Measurements from ENCODE around the gene RBL2. TPM values are rescaled to one million over a fixed set of nuclear protein-coding genes. Genes with fewer than 3 reads are reported as not detected.

RBL2 gene
- total RNA-seq, 1 donor from 2014 or later = 80.4 TPM

DNA sequence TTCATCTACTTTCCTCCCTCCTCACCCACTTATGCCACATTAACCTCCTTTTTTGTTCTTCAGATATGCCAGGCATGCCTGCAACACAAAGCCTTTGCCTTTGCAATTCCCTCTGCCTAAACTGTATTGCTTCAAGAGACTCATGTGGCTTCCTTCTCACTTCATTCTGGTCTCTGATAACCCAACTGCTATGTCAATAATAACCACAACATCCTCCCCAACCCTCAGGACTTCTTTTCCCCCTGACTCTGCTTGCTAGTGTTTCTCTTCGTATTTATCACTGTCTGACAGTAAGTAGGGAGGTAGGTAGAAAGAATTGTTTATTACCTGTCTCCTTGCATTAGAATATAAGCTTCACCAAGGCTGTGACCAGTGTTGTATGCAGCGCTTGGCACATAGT lies 22.4 kb downstream of the RBL2 start:
- no peak for DNase-seq

DNA sequence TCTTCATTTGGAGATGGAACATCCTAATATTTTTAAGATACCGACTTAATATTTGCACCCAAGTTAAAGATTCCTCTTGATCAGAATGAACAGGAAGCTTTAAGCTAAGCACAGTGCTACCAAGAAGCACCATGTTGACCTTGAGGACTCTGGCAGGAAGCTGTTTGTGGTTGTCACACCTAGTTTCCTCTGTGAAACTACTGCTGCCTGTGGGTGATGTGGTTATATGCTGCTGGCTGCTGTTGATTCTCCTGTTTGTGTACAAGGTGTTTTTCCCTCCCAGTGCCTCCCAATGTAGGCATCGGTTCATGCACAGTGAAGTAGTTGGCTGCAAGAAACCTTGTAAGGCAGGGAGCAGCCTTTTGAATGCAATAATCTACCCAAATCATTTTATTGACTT lies 23.4 kb downstream of the RBL2 start:
- no peak for DNase-seq

DNA sequence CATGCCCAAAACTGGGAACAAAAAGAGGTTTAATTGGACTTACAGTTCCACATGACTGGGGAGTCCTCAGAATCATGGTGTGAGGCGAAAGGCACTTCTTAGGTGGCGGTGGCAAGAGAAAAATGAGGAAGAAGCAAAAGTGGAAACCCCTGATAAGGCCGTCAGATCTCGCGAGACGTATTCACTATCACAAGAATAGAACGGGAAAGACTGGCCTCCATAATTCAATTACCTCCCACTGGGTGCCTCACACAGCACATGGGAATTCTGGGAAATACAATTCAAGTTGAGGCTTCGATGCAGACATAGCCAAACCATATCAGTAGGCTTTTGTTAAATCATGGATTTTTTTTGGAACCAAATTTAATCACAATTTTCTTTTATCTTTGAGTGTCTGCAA lies 24.4 kb downstream of the RBL2 start:
- DNase-seq = no peak

DNA sequence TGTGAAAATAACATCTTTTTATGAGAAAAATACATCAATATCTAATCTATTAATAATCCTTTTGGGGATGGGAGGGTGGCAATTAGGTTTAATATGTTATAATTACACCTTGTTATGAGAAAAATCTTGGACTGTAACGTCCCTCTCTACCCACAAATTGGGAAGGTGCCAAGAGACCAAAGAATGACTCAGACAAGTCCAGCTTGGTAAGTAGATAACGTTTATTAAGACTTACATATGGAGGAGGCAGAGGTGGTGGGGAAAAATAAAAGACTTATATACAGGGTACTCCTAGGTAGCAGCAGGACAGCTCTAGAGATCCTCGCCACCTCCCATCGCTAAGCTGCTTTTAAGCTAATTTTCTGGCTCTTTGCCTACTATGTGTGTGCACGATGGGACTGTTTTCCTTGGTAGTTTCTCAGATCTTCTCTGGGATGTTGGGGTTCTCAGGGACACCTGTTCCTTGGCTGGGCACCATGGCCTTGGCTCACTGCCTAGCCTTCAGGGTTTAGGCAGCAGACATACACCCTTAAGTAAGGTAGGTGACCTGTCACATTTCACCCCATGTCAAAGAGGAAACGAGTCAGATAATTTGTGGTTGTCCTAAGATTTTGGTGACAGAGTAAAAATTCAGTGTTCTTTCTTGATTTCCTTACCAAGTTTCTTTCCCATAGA lies 31.5 kb downstream of the RBL2 start:
- no peak for DNase-seq

DNA sequence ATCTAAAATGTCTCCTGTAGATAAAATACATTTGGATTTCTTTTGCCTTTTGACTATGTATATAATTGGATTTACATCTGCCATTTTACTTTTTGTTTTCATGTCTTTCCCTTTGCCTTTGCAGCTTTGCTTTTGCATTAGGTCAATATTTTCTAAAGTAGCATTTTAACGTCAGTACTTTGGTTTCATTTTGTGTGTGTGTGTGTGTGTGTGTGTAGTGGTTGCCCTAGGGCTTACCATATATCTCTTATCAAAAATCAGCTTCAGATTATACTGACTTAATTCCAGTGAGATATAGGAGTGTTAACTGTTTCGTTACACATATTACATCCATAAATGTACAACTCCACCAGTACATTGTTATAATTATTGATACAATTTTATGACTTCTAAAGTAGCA lies 42.6 kb downstream of the RBL2 start:
- DNase-seq = no peak

DNA sequence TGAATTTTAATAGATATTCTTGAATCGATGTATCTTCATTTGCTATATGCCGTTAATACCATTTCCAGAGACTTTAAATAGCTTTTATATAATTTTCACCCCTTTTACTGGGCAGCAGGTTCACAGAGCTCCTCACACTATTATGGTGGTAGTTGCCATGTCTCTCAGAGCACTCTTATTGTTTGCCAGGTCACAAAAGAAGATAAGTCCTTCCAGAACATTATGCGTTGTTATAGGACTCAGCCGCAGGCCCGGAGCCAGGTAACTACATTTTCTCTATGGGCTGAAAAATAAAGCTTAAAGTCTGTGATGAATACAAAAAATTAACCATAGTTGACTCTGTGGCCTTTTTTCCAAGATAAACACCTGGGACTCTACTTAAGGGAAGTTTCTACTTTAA lies 44.7 kb downstream of the RBL2 start:
- DNase-seq = no peak

DNA sequence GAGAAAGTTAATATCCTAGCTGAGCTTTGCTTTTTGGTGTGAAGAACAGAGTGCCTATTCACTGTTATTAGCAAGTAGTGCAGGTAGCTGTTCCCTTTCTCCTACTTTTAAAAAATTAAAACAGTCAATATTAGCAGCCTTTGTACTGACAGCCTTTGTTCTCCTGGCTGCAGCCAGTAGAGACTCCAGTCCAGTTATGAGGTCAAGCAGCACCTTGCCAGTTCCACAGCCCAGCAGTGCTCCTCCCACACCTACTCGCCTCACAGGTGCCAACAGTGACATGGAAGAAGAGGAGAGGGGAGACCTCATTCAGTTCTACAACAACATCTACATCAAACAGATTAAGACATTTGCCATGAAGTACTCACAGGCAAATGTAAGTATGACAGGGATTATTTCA lies 46.1 kb downstream of the RBL2 start:
- no peak for DNase-seq

DNA sequence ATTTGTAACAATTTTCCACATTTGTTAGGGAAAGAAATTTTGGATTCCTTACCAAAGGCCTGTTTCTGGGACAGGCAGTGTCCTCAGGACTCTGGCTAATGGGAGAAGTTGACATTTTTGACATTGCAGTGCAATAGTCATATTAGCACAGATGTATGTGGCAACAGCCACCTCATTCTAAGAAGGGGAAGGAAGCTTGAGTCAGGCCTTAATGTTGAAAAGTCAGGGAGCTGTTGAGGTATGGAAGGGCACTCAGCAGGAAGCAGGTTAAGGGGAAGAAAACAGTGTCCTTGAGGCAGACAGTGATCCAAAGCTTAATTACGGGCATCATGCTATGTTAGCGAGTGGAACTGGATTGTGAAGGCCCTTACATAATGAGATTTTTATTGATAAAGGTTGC lies 47.9 kb downstream of the RBL2 start:
- no peak for DNase-seq

DNA sequence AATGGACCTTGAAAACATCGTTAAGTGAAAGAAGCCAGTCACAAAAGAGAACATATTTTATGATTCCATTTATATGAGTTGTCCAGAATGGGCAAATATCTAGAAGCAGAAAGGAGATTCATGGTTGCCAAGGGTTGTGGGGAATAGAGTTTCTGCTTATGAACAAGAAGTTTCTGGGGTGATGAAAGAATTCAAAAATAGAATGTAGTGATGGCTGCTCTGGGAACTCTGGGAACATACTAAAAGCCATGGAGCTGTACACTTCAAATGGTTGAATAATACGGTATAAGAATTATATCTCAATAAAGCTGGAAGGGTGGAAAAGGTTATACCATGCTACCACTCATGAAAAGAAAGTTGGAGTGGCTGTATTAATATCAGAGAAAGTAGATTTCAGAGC lies 50.3 kb downstream of the RBL2 start:
- DNase-seq = no peak

DNA sequence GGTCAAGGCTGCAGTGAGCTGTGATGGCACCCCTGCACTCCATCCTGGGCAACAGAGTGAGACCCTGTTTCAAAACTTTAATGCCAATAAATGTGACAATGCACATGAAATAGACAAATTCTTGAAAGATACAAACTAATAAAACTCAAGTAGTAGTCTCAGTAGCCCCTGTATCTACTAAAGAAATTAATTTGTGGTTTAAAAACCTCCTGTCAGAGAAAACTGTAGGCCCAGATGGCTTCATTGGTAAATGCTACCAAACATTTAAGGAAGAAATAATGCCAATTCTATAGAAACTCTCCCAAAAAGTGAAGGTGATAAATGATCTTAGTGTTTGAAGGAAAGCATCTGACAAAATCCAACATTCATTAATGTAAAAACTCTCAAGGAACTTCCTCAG lies 52.0 kb downstream of the RBL2 start:
- no peak for DNase-seq

DNA sequence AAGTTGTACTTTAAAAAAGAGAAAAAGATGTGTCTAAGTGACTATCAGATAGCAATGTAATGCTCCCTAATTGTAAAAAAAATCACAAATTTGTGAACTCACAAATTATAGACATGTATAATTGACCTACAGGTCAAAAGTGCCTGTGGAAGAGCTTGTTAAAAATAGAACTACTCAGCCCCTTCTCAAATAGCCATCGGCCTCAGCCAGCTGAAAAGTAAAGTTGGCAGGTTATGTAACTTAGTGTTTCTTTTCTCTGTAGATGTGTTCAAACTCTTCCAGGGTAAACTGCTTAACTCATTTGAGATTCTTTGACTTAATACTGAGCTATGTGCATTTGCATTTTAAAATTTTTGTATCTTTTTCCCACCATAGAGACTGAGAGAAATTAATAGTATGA lies 55.5 kb downstream of the RBL2 start:
- no peak for DNase-seq

DNA sequence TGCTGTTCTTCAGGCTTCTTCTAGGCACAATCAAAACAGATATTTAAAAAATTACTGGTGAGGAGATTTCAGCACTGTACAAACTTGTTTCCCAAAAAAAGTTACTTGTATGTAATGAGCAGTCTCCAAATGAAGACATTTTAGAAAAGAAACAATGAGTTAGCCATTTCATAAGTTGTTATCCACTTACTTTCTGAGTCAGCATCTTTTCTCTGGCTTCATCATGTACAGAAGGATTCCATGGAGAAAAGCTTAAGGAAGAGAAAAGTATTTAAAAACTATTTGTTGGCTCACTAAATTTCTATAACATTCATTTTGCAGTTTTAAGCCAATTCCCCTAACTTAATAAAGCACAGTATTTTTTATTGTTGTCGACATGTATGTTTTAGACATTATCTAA lies 58.2 kb downstream of the RBL2 start:
- no peak for DNase-seq

DNA sequence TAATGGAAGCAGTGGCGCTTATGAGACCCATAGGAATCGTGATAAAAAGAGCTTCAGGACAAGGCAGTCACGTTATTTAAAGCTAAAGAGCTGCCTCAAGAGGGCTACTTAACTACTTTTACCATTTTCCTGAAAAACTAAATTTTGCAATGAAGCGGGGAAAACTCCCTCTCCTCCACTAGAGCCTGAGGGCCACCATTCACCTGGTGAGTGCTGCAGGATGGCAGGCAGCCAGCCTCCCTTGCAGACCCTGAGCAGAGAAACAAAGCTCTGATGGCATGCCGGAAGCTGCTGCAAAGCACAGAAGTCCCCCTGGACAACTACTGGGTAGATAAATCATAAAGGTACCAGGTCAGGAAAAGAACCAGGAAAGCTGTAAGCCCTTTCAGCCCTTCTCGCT lies 60.4 kb downstream of the RBL2 start:
- no peak for DNase-seq

DNA sequence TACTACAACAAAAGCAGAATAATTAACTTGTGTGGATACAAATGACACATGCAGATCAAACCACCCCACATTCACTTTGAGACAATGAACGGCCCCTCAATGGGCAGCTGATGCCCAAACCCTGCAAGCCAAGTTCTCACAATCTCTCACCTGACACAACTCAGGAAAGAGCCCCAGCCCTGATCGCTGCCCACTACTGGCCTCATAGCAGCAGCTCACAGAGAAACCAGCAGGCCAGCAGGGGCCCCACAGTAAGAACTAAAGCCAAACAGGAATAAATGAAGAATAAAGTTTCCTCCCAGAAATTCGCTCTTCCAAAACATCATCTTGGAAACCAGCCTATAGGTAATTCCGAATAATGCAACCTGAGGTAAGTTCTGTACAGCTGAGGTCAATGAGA lies 61.1 kb downstream of the RBL2 start:
- DNase-seq = no peak

DNA sequence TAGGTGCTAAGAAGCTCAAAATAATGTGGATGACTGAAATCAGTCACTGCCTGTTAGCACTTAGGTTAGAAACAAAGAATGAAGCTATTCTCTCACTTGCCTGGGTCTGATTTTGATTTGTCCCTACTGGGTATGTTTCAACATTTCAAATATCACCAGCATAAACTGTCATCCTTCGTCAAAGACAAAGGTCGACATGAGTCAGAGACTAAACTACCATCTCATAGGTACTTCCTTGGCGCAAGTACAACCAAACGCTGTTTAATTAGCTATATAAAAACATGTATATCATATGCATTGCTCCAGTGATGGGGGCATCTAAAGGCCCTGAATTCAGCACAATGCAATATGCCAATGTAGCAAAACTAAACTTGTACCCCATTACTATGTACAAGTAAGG lies 64.7 kb downstream of the RBL2 start:
- DNase-seq = no peak

DNA sequence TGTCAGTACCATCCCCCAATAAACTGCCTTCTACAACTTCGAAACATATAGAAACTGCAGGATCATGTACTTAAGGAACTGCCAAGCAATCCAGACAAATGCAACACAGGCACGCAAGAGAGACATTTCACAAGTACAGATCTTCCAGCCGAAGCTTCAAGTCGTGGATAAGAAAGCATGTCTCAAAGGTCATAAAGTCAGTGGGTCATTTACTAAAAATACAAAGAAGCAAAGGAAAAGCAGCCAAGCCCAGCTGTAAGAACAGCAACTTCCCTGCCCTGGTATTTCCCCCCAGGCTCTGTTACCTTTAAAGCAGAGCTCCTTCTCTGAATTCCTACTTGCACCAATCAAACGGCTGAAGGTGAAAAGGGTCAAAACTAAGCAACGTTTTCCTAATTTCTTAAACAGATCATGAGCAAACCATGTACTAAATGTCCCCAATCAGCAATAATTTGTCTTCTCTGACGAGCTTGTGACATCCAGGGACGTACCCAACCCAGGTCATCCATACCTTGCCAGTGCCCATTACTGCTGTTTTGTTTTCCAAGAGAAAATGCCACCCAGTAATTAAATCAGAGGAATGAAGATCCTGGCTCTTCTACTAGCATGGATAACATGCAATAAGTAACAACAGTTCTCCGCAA lies 67.1 kb downstream of the RBL2 start:
- DNase-seq = no peak

DNA sequence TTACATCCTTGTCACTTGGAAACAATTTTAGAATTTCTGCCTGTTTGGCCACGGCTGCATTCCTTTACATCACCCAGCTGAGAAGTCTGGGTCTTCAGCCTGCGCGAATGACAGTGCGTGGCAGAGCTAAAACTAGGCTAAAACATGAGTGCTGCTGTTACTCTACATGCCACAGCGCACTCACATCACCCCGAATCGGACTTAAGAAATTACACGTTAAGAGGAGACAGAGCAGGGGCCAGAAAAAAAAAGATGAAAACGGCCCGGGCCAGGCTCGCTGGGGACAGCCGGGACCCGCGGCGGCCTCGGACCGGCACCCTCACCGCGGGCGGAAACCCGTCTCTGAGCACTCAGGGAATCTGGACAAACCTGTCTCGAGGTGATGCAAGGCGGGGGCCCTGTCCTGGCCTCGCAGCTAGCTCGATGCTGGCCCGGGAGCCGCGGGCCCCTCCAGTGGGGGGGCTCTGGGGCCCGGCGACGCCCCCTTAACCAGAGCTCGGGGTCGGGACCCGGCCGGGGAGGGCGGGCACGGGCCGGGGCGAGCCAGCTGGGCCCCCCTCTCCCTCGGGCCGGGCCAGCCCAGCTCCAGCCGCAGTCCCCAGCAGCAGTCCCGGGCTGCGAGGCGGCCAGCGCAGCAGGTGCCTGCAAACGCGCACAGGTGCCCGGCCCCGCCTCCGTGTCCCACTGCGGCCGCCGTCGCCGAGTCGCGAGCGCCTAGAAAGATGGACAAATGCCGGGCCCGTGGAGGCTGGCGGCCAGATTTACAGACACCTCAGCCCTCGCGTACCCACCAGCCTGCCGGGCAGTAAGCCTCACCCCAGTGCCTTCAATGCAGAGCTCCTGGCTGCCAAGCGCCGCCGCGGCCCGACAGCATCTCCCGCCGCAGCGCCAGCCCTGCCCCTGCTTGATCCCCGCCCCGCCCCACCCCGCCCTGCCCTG lies 68.3 kb downstream of the RBL2 start, which contains the start of gene AKTIP:
Gene AKTIP (minus strand): TSS at position 879 of the 939 bp plus-strand sequence. CDS start 2,950 bp downstream, outside the sequence.
- peak; percentile 80 for DNase-seq

DNA sequence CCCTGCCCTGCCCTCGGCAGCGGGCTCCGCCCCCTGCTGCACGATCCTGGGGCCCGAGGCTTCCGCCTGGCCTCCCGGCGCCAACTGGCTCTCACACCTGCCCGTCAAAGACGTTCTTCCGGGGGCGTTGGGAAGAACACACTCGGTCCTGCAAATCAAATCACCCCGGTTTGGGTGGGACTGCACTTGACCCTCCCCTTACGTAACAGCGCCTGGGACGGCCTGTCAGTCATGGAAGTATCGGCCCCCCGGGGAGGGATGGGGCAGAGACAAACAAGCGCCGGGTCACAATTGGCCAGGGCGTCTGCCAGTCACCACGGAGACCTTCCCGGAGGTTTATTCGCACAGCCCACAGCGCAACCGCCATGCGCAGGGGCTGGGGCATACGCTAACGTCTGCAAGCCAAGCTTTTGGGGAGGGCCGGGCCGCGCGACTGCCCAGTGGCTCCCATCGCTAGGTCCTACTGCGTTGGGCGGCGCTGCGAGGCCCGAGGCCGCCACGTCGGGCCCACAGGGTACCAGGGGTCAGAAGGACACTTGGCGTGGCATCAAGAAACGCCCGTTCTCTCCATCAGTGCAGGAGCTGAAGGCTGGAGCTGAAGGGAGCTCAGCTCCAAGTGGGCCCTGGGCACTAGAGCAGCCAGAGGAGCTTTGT lies 69.1 kb downstream of the RBL2 start:
- peak; percentile 100 for DNase-seq

DNA sequence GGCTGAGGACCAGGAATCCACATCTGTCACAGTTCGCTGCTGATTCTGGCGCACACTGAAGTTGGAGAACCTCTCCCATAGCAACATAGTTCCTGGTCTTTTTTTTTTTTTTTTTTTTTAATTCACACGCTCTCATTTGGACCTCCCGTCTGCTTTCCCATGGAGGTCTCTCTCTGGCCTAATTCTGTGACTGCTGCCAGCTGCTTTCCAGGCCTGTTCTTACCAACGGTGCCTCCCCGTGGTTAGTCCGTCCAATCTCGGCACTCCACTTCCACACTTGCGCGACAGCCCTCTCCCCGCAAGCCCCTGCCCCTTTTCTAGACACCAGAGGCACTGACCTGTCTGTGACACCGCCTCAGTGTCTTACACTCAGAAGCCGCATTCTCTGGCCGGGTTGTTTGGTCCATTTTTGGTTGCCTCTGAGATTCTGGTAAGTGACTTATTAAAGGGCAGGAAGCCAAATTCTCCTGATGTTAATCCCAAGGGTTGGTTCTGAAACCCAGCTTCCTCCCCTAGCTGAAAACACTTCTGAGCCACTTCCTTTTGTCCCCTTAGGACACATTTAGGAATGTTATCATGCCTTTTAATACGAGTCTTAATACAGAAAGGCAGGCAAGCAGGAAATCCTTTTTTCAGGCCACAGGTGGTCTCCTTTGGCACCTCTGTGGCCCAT lies 69.9 kb downstream of the RBL2 start:
- peak; percentile 77 for DNase-seq

DNA sequence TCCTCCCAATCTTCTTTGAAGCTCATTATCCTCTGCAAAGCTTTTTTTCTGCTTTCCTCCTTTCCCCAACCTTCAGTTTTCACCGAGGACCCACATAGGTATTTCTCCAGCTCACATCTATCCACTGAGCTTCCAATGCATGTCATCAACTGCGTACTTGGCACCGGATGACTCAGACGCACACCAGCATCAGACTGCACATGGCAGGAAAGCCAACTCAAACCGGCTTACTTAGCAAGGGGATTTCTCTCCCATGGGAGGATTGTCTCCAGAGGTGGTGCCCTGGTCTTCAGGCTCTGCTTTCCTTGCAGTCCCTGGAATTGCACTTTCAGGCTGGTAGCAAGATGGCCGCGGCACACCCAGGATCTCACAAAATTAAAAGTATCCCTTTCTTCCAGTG lies 70.4 kb downstream of the RBL2 start:
- DNase-seq = peak; percentile 33

DNA sequence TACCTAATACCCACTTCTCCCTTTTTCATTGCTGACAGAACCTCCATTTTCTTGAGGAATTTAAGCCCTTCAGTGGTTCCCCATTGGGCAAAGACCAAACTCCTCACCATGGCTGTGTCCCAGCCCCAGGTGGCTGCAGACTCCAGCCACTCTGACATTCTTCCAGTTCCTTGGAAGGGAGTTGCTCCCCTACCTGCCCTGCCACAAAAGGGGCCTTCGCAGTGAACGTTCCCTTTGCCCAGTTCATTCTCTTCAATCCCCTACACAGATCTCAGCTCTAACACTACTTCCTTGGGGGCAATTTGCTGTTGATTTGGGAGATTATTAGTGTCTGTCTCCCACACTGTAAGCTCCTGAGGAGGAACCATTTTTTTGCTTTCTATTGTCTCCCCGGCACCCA lies 72.0 kb downstream of the RBL2 start:
- no peak for DNase-seq

Measured in skin of body (tissue), 2 donors.